C4-2B (cell line): ENCODE results near the gene HMGCS2.

Experiments used
- CTCF ChIP-seq: fragments of 450-650 bp; conservative IDR thresholded peaks from 2 replicates; pipeline ENCODE4 v1.5.1; 2017; ENCODE audit warnings: mild to moderate bottlenecking
- ZFX ChIP-seq: fragments of 450-650 bp; IDR thresholded peaks from 2 replicates; pipeline ENCODE4 v1.6.1; 2017

DNA sequence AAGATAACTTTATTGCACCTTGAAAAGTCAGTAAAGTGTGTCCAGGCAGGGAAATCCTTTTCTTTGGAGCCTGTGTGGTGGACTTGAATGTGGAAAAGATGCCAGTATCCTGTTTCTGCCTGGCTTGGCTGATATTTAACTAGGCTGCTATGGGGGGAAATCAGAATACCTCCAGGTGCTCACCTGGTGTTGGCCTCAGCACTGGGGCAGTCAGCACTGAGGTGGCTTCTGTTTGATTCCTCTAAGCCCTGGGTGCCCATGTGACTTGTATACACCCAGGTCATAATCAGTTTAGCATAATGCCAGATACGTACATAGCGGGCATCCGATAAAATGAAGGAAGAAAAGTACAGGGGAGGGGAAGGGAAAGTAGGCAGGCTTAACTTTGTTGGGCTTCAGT lies 49.7 kb downstream of the HMGCS2 start:
- TF ChIP-seq CTCF = no peak
- TF ChIP-seq ZFX = no peak
